Vagina (tissue), 2 donors: ENCODE data around the gene NACC2. TPM values are rescaled to one million over a fixed set of nuclear protein-coding genes. Genes with fewer than 3 reads are reported as not detected.

Source experiments
- DNase-seq, 2 donors: peaks; one replicate each; pipeline ENCODE4 v3.0.0-alpha.2; 2017; ENCODE audit errors: extremely low spot score in 2 of 2
- H3K27ac ChIP-seq: fragments of 200-600 bp; sonication (generic); one replicate; pipeline ENCODE4 v1.5.1; 2019
- H3K27me3 ChIP-seq: fragments of 200-600 bp; sonication (generic); one replicate; pipeline ENCODE4 v1.5.1; 2019
- H3K36me3 ChIP-seq, 2 donors: fragments of 200-600 bp; sonication (generic); one replicate each; pipeline ENCODE4 v1.5.1; 2017 to 2019
- H3K4me1 ChIP-seq: fragments of 200-600 bp; sonication (generic); one replicate; pipeline ENCODE4 v1.5.1; 2019
- H3K4me3 ChIP-seq, 2 donors: fragments of 200-600 bp; sonication (generic); 1 replicate in 1 of 2; 2 replicates in 1 of 2; pipeline ENCODE4 v1.5.1; 2016 to 2019
- H3K9me3 ChIP-seq: fragments of 200-600 bp; sonication (generic); one replicate; pipeline ENCODE4 v1.5.1; 2019
- POLR2A ChIP-seq, 2 donors: fragments of 450-650 bp; IDR thresholded peaks; one replicate each; pipeline ENCODE4 v1.6.1; 2017; ENCODE audit warnings: antibody characterized with exemption in 2 of 2, mild to moderate bottlenecking in 2 of 2, moderate library complexity in 2 of 2
- POLR2AphosphoS5 ChIP-seq, 2 donors: sonication (generic); formaldehyde crosslinking; IDR thresholded peaks; one replicate each; pipeline ENCODE4 v1.9.0; 2017; ENCODE audit warnings: antibody characterized with exemption in 2 of 2, mild to moderate bottlenecking in 2 of 2, low read depth in 1 of 2; ENCODE audit not compliant: insufficient read depth in 1 of 2
- intact Hi-C: fragments of 100-400 bp; cut with DNase I; formaldehyde crosslinking; loops from one replicate; pipeline ENCODE4 v1.15.1; 2023
- total RNA-seq: library from RNA; depleted of rRNA; stranded (reverse); fragments of >200 nt; gene quantifications from one replicate; pipeline ENCODE4 v1.2.3, GENCODE V29; 2016
- TF ChIP-seq, protein P1 (sequence below), 3 experiments: fragments of 450-650 bp in 2 of 3; fragments of 200-600 bp in 1 of 3; sonication (generic) in 1 of 3; IDR thresholded peaks; one replicate each; pipeline ENCODE4 v1.5.1; 2017 to 2019; ENCODE audit warnings: antibody characterized with exemption in 3 of 3, mild to moderate bottlenecking in 2 of 3, moderate library complexity in 2 of 3

The NACC2 gene
- total RNA-seq, 1 donor from 2014 or later, result 21.1 TPM

DNA sequence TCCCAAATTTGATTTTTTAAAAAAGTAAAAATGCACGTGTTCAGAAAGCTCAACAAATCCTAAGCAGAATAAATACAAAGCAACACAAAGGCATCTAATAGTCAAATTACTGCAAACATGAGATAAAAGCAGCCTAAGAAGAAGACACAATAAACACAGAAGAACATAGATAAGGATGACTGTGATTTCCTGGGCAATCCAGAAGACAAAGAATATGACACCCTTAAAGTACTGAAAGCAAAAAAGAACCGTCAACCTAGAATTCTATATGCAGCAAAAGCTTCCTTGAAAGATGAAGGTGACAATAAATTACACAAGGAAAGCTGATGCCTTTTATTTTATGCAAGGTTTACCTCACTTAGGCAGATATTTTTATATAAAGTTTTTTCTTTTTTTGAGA, 58.2 kb downstream of the NACC2 start:
- Histone ChIP-seq H3K9me3 (peaks cover 14% of the 10 kb centered on the region), H3K4me1 (no peaks in the 10 kb centered on the region), H3K36me3 (peaks cover 0 to 6% of the 10 kb centered on the region in 2 donors), H3K4me3 (no peak overlapping the region), H3K27ac (no peak overlapping the region), H3K27me3 (no peaks in the 10 kb centered on the region)
- intact Hi-C loops, result no loop called here
- DNase-seq, result no peak
- TF ChIP-seq, protein P1, sequence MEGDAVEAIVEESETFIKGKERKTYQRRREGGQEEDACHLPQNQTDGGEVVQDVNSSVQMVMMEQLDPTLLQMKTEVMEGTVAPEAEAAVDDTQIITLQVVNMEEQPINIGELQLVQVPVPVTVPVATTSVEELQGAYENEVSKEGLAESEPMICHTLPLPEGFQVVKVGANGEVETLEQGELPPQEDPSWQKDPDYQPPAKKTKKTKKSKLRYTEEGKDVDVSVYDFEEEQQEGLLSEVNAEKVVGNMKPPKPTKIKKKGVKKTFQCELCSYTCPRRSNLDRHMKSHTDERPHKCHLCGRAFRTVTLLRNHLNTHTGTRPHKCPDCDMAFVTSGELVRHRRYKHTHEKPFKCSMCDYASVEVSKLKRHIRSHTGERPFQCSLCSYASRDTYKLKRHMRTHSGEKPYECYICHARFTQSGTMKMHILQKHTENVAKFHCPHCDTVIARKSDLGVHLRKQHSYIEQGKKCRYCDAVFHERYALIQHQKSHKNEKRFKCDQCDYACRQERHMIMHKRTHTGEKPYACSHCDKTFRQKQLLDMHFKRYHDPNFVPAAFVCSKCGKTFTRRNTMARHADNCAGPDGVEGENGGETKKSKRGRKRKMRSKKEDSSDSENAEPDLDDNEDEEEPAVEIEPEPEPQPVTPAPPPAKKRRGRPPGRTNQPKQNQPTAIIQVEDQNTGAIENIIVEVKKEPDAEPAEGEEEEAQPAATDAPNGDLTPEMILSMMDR (IDR thresholded peaks at IDR 0.05), result no peak
- TF ChIP-seq POLR2A (IDR thresholded peaks at IDR 0.05), result no peak
- no peak for TF ChIP-seq POLR2AphosphoS5 (IDR thresholded peaks at IDR 0.05; ENCODE audit: insufficient read depth in 1 of 2, low read depth in 1 of 2)

DNA sequence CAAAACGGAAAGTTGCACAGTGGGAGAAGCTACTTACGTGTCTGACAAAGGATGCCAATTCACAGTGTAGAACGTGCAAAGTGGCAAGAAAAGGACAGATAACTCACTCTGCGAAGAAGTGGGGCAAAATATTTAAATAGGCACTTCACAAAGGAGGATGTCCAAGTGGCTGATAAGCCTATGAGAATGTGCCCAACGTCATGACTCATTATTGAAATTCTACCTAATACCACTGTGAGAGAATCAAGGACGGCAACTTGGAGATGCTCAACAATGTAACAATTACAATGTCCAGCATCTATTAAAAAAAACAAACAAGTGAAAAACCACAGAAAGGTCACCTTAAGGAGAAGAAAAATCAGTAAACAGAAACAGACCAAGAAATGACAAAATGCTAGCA, 59.0 kb downstream of the NACC2 start:
- H3K9me3 ChIP-seq, result peaks cover 14% of the 10 kb centered on the region
- intact Hi-C loops, result no loop called here
- H3K36me3 ChIP-seq, result peaks cover 0 to 6% of the 10 kb centered on the region in 2 donors
- no peak for TF ChIP-seq POLR2A (IDR thresholded peaks at IDR 0.05)
- no peak for TF ChIP-seq POLR2AphosphoS5 (IDR thresholded peaks at IDR 0.05; ENCODE audit: insufficient read depth in 1 of 2, low read depth in 1 of 2)
- TF ChIP-seq, protein P1 (IDR thresholded peaks at IDR 0.05), result no peak
- no peak overlapping the region for H3K27ac ChIP-seq
- H3K27me3 ChIP-seq, result no peaks in the 10 kb centered on the region
- H3K4me3 ChIP-seq, result no peak overlapping the region
- H3K4me1 ChIP-seq, result no peaks in the 10 kb centered on the region
- DNase-seq, result no peak

DNA sequence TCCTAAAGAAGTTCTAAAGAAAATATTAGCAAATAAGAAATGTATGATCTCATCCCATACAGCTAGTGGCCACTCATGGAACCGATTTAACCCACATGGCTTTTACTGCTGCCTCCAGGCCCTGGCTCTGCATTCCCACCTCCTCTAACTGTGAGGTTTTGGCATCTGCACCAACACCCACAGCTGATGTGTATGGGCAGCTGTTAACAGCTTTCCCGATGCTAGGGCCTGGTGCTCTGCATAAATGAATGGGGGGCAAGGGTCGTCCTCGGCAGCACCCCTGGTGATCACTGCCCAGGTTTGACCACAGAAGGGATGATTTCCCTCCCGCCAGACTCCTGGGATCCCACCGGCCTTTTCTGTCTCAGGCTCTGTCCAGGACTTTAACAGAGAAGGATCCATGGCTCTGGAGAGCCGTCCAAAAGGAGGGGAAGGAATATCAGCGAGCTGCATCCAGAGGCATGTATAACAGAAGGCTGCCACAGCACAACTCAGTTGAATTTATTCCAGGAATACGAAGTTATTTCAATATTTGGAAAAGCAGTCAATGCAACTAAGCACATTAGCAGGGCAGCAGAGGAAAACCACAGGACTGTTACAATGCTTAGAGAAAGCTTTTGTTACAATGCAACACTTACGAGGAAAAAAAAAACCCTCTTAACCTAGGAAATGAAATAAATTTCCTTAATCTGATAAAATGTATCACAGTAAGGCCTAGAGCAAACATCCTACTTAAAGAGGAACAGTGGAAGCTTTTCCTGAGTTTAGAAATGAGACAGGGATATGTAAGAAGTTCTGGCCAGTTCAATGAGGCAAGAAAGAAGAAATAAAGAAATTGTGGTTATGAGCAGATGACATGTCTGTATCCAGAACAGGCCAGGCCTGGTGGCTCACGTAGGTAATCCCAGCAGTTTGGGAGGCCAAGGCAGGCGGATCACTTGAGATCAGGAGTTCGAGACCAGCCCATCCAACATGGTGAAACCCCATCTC, 63.1 kb downstream of the NACC2 start:
- no peaks in the 10 kb centered on the region for H3K4me1 ChIP-seq
- no peak for DNase-seq
- TF ChIP-seq POLR2AphosphoS5 (IDR thresholded peaks at IDR 0.05; ENCODE audit: insufficient read depth in 1 of 2, low read depth in 1 of 2) (no peak), POLR2A (IDR thresholded peaks at IDR 0.05) (no peak)
- TF ChIP-seq, protein P1 (IDR thresholded peaks at IDR 0.05), result no peak
- no peak overlapping the region for H3K27ac ChIP-seq
- peaks cover 5% of the 10 kb centered on the region for H3K9me3 ChIP-seq
- H3K4me3 ChIP-seq, result no peak overlapping the region
- no peaks in the 10 kb centered on the region for H3K27me3 ChIP-seq
- H3K36me3 ChIP-seq, result no peaks in the 10 kb centered on the region
- intact Hi-C loops, result no loop called here

DNA sequence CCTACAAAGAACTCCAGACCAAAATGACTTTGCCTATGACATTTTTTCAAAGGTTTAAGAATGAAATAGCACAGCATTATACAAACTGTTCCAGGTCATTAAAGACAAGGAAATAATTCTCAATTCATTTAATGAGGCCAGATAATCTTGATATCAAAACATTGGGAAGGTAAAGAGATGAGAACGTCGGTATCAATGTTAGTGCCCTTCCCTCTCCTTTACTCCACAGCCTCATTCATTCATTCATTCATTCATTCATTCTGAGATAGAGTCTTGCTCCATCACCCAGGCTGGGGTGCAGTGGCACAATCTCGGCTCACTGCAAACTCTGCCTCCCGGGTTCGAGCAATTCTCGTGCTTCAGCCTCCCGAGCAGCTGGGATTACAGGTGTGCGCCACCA, 64.0 kb downstream of the NACC2 start:
- intact Hi-C loops, result no loop called here
- Histone ChIP-seq H3K4me1 (no peaks in the 10 kb centered on the region), H3K27ac (no peak overlapping the region)

More for the DNA sequence above, 64.0 kb downstream of the NACC2 start:
- TF ChIP-seq, protein P1 (IDR thresholded peaks at IDR 0.05), result no peak
- TF ChIP-seq POLR2A (IDR thresholded peaks at IDR 0.05), result no peak
- TF ChIP-seq POLR2AphosphoS5 (IDR thresholded peaks at IDR 0.05; ENCODE audit: insufficient read depth in 1 of 2, low read depth in 1 of 2), result no peak
- no peaks in the 10 kb centered on the region for H3K36me3 ChIP-seq
- no peaks in the 10 kb centered on the region for H3K9me3 ChIP-seq
- no peak overlapping the region for H3K4me3 ChIP-seq
- no peak for DNase-seq
- no peaks in the 10 kb centered on the region for H3K27me3 ChIP-seq
